Cerebellar nuclear complex (tissue), 1 donor: ENCODE data around the gene PARD3.

Source experiments
- DNase-seq, 2 experiments: peaks; one replicate each; lab custom pipeline; 2025; lab: John Stamatoyannopoulos, UW

PARD3 gene

GRCh38 chr10:34125702-34126101 lies 689.4 kb downstream of the PARD3 start:
- no peak for DNase-seq

GRCh38 chr10:34124522-34125035 lies 690.5 kb downstream of the PARD3 start:
- DNase-seq, result no peak

- DNase-seq, result no peak
These were observed 693.1 kb downstream of the PARD3 start for GRCh38 chr10:34121781-34122622.

DNA sequence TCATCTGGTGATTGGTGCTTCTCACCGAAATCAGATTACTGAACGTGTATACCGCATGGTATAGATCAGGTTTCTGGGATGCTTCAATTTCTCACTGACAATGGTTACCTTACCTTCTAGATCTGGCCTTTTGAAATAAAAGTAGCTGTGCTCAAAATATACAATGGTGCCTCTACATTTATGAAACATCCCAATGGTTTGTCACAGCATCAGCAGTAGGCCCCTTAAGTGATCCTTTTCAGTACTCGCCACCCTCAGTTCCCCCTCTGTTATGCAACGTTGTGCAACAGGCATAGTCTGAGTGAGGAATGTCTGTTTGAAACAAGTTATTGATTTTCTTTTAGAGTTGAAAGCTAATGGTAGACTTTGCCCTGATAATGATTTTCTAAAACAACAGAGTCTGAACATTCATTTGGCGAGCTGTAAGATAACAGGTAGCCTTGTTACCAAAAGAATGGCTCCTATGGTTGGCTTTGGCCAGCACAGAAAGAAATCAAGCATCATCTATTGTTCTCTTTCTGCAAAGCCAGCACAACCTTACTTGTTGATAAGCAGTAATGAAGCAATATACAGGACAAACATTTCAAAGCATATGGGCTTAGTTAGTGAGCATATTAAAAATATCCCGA lies 693.9 kb downstream of the PARD3 start:
- no peak for DNase-seq

DNA sequence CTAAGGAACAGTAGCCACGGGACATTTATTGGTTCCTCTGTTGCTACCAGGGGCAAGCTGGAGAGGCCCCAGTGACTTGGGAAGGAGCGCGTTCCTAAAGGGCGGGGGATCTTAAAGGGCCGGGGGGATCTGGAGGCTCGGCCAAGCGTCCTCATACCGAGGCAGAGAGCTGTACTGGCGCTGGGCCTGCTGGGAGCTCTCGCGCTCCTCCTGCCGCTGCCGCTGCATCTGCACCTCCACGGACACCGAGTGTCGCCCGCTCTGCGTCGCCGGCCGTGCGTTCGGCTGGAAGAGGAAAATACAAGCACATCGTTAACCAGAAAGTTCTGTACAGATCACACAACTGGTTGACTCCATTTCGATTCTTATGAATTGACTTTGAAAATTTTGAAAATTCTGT lies 695.6 kb downstream of the PARD3 start:
- no peak for DNase-seq

DNA sequence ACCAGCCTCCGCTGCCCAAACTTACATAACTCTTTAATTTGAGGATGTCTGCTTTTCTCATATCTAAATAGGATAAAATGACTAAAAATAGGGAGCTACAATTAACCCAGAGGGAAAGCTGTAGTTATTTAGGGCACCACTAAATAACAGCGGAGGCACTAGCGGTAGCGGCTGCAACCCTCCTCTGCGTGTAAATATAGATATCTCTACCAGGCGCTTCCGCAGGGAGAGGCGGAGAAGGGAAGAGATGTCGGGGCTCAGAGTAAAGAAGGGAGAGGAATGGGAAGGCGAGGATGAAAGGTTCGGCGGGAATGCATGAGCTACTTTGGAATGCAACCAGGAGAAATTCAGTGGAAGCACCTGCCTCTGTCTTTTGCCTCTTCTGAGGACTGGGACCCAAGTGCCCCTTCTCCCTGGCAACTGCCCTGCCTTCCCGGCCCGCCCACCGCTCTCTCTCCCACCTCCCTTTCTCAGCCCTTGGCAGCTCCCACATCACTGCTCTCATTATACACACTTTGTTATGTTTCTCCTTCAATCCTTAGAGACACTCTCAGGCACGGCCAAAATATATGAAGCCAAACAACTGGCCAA lies 698.3 kb downstream of the PARD3 start:
- no peak for DNase-seq

DNA sequence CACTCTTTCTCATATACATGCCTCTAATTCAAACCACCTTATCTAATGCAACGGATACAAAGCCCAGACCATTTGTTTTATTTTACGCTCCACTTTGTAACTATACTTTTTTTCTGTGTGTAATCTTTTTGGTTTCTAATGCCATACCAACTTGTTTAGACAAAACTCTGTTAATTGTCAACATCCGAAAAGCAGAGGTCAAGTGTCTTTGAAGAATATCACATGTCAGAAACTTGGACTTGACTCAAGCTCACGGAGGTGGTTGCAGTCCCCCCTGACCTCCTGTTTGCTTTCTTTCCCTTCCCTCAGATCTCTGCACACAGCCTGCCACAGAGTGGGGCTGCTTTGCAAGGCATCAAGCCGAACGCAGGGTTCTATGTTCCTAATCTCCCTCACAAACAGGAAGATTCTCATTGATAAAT lies 698.9 kb downstream of the PARD3 start:
- DNase-seq, result no peak

DNA sequence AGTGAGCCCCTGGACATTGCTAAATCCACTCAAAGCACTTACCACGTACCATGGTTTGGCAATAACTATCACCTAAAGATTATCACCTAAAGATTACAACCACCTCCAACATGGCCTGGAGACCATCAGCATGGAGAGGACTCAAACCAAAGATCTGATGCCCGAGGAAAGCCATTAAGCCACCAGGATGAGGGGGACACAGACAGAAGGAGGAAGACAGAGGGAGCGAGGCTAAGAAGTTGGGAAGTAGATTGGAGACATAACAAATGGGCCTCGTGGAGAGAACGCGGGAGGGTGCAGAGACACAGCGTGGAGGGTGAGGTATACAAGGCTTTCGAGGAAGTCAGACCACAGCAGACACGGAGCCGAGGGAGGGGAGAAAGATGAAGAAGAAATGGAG lies 700.2 kb downstream of the PARD3 start:
- no peak for DNase-seq

GRCh38 chr10:34113504-34114225 lies 701.4 kb downstream of the PARD3 start:
- no peak for DNase-seq

DNA sequence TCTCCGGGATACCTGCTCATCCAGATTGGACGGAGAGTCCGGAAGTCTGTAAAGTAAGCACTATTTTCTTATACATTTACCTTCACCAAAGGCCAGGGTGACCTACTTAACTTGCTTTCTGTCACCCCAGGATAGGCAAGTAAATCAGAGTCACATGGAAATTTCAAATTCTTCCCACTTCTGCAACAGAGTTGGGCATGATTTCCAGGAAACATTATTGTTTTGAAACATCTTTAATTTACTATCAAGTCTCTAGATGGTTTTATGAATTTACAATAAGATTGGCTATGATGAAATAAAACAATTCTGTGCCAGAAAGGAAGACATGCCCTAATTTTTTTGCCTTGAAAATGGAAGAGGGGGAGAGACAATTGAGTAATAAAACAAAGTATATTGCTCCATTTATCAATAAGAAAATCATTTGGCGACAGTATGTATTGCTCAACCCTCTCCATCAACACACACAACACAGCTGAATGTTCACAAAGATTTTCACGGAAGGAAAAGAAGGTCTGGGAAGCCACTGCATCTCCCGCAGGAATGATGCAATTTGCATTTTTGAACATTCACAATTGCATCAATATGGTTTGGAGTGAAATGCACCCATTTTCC lies 702.8 kb downstream of the PARD3 start:
- no peak for DNase-seq

DNA sequence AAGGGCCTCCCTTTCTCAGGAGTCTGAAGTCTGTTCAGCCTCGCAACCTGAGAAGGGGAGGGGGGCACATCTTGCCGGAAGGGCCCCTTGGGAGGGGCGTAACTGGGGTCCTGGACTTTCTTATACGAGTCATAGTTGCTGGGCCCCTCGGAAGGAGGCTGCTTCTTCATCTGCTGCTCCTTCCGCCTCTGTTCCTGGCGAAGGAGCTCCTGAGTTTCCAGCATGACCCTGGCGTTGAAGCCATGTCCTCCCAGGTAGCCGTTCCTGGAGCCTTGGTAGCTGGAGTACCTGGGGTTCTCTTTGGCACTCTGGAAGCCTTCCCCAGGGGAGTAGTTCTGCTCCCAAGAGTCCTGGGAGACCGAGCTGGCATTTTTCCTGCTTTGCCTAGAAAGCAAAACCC lies 703.9 kb downstream of the PARD3 start:
- no peak for DNase-seq

- DNase-seq, result no peak
These were observed 705.0 kb downstream of the PARD3 start for GRCh38 chr10:34109952-34110702.

- DNase-seq, result no peak
These were observed 705.6 kb downstream of the PARD3 start for GRCh38 chr10:34109495-34109894.

- DNase-seq, result no peak
These were observed 707.2 kb downstream of the PARD3 start for GRCh38 chr10:34107626-34108516.

DNA sequence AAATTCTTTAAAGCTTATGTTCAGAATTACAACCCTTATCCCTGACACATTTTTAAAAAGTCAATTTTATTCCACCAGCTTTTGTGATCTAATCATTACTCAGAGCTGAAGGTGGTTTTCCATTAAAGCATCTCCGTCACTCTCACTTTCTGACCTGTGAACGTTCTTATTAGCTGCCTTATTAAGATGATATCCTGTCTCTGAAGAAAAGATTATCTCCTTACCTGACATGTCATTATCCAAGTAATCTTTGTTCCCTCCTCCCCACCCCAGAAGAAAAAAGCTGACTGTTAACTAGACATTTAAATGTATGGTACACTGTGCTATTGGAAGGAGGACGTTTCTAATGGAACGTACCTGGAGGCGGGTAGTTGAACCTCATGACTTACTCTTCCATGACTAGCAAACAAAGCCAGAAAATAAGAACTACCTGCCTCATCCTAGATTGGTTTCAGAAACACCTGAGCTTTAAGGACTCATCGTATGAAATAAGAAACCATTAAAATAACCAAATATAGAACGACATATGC lies 708.7 kb downstream of the PARD3 start:
- DNase-seq, result no peak

- DNase-seq, result no peak
These were observed 710.1 kb downstream of the PARD3 start for GRCh38 chr10:34104829-34105572.

GRCh38 chr10:34102893-34103506 lies 712.1 kb downstream of the PARD3 start:
- no peak for DNase-seq

DNA sequence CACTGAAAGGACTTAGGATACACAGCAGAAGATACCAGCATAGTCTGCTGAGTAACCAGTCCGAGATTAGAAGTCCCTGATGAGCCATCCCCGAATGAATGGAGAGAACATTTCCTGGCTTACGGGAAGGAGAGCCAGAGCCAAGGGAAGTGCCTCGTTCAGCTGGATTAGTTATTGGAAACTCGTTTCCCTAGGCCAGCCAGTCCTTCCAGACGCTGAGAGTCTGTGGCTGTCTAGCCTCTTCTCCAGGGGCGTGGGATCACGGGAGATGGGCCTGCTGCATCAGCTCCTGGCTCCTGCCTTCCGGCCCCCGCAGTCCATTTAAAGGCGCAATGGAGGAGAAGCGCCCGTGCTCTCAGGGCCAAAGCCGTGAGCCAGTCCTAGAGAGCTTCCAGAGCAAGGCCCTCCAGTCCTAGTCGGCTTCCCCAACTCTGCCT lies 712.8 kb downstream of the PARD3 start:
- DNase-seq, result no peak

- no peak for DNase-seq
These were observed 714.1 kb downstream of the PARD3 start for GRCh38 chr10:34101001-34101400.
